GM12864 (cell line): ENCODE results near the gene PRPF19.
"Not testable (repeated sequence)": the region's sequence is repeated elsewhere in the genome, so short reads cannot be mapped to it uniquely, and the experiment has no call there.

ENCODE experiments used
- DNase-seq: peaks from one replicate; pipeline ENCODE4 v3.0.0-alpha.2; 2011; ENCODE audit warnings: low read depth
- H3K4me3 ChIP-seq: 2 replicates; pipeline ENCODE4 v1.5.1; 2011; ENCODE audit warnings: mild to moderate bottlenecking, low read depth, low read length, control low read depth
- CTCF ChIP-seq: IDR thresholded peaks from 2 replicates; pipeline ENCODE4 v1.5.1; 2011; ENCODE audit warnings: low read depth, mild to moderate bottlenecking, moderate library complexity, low read length, control low read depth, inconsistent platforms; ENCODE audit errors: missing control alignments

Gene PRPF19

GRCh38 chr11:60914633-60915247 is 8.4 kb upstream of the PRPF19 start:
- no peak for TF ChIP-seq CTCF
- H3K4me3 ChIP-seq, result peak overlapping the region; percentile 70
- no peak for DNase-seq

GRCh38 chr11:60913793-60914632 is 7.6 kb upstream of the PRPF19 start, which contains the start of gene TMEM109:
Gene TMEM109, plus strand, starts transcription at chr11:60914158. Its CDS starts 5,536 bp downstream, at chr11:60919694.
- TF ChIP-seq CTCF, result no peak
- DNase-seq, result peak; percentile 75
- peak within 1 kb of the TSS; percentile 70 for H3K4me3 ChIP-seq

GRCh38 chr11:60912851-60913528 is 6.6 kb upstream of the PRPF19 start:
- no peak overlapping the region for H3K4me3 ChIP-seq
- DNase-seq, result no peak
- no peak for TF ChIP-seq CTCF

- H3K4me3 ChIP-seq, result no peak overlapping the region
- no peak for DNase-seq
- TF ChIP-seq CTCF, result no peak
These were observed 6.0 kb upstream of the PRPF19 start for GRCh38 chr11:60912223-60912850.

- DNase-seq, result no peak
- TF ChIP-seq CTCF, result peak; percentile 32
These were observed 4.5 kb upstream of the PRPF19 start for GRCh38 chr11:60910711-60911380.

GRCh38 chr11:60910281-60910687 is 3.9 kb upstream of the PRPF19 start:
- no peak for TF ChIP-seq CTCF
- H3K4me3 ChIP-seq, result no peak overlapping the region
- DNase-seq, result peak; percentile 97

More at GRCh38 chr11:60910711-60911380, 4.5 kb upstream of the PRPF19 start:
- H3K4me3 ChIP-seq, result no peak overlapping the region

- DNase-seq, H3K4me3 ChIP-seq: not testable (repeated sequence)
These were observed 3.4 kb upstream of the PRPF19 start for GRCh38 chr11:60909680-60910280.
